NCI-H1092 treated with DMSO at 0.1 percent for 48 hours (cell line): ENCODE data around the gene TBC1D22B.
"Not testable (repeated sequence)": the region's sequence is repeated elsewhere in the genome, so short reads cannot be mapped to it uniquely, and the experiment has no call there.

Source experiments
- DNase-seq: peaks from one replicate; lab custom pipeline; 2025; lab: John Stamatoyannopoulos, UW

TBC1D22B gene

GRCh38 chr6:37321516-37322415 is 64.2 kb downstream of the TBC1D22B start:
- no peak for DNase-seq

GRCh38 chr6:37323580-37323979 is 66.0 kb downstream of the TBC1D22B start:
- DNase-seq, result peak; percentile 67

DNA sequence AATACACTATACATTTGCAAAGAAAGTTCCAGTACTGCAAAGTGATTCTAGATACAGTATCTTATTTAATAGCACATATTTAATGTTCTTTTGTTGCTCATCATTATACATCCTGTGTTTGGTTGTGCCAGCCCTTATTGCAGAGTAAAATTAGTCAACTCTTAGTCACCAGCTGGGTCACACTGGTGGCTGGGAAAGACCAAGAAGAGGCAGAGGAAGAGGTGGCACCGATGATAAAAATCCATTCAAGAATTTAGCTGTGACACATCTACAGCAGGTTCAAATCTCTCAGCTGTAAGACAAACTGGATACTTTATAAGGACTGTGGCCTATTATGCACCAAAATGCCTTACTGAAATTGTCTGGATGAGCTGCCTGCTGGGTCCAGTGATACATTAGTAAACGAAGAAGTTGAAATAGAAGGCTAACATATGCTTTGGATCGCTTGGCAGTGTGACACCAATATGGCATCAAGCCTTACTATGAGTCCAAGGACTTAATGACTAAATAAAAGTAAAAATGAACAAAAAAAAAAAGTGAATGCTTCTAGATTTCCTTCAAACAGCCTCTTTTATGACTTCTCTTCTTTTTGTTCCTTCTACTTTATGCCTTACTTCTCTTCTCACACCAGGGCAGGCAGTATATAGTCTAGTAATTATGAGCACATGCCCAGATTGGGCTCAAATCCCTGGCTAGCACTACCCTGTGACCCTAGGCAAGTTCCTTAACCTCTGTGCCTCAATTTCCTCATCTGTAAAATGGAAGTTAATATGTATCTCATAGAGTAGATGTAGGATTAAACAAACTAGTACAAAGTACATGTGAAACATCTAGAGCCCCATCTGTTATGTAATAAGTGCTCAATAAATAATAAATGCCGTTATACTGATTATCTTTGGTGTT is 66.8 kb downstream of the TBC1D22B start:
- no peak for DNase-seq

DNA sequence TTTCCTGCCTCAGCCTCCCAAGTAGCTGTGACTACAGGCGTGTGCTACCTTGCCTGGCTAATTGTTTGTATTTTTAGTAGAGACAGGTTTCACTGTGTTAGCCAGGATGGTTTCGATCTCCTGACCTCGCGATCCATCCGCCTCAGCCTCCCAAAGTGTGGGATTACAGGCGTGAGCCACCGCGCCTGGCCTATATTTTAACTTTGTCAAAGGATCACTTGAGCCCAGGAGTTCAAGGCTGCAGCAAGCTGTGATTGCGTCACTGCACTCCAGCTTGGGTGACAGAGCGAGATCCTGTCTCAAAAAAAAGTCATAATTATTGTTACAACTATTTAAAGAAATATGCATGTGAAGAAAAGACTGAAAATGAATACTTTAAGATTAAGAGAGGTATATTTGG is 72.8 kb downstream of the TBC1D22B start:
- not testable (repeated sequence) for DNase-seq

- no peak for DNase-seq
Measured at GRCh38 chr6:37331047-37331446, 73.5 kb downstream of the TBC1D22B start.

- no peak for DNase-seq
Measured at GRCh38 chr6:37332894-37333293, 75.3 kb downstream of the TBC1D22B start.

DNA sequence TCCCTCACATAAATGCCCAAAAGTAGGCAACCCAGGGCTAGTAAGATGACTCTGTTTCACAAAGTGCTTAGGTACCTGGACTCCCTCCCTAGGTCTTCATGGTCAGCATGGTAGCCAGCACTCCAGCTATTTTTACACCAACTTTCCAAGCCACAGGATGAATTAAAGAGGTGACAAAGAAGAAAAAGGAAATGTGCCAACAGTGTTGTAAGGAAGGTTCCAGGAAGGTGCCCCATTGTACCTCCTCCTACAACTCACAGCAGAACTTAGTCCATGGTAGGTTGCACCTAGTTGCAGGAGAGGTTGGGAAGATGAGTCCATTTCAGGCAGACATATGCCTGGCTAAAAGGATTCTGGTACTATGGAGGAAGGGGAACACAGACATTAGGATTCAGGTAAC is 76.5 kb downstream of the TBC1D22B start:
- DNase-seq, result no peak

GRCh38 chr6:37338317-37338716 is 80.7 kb downstream of the TBC1D22B start:
- DNase-seq, result not testable (repeated sequence)

GRCh38 chr6:37338745-37339255 is 81.2 kb downstream of the TBC1D22B start:
- no peak for DNase-seq

- no peak for DNase-seq
Measured at GRCh38 chr6:37339741-37340638, 82.4 kb downstream of the TBC1D22B start.

DNA sequence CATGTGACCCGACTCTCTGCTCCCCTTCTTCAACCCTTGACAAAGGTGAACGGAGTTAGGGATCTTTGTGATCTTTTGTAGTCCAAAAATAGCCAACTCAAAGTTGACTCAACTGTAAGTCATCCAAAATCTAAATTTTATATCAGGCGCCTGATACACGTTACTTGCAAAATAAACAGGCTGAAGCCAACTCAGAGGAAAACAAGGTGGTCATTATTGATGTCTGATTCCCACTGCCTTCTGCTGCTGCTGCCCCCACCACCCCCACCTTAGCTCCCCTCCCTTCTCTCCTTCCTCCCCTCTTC is 83.0 kb downstream of the TBC1D22B start:
- no peak for DNase-seq

GRCh38 chr6:37343248-37343647 is 85.7 kb downstream of the TBC1D22B start:
- DNase-seq, result no peak

- no peak for DNase-seq
Measured at GRCh38 chr6:37344308-37344707, 86.7 kb downstream of the TBC1D22B start.

DNA sequence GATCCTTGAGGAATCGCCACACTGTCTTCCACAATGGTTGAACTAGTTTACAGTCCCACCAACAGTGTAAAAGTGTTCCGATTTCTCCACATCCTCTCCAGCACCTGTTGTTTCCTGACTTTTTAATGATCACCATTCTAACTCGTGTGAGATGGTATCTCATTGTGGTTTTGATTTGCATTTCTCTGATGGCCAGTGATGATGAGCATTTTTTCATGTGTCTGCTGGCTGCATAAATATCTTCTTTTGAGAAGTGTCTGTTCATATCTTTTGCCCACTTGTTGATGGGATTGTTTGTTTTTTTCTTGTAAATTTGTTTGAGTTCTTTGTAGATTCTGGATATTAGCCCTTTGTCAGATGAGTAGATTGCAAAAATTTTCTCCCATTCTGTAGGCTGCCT is 88.2 kb downstream of the TBC1D22B start:
- not testable (repeated sequence) for DNase-seq

DNA sequence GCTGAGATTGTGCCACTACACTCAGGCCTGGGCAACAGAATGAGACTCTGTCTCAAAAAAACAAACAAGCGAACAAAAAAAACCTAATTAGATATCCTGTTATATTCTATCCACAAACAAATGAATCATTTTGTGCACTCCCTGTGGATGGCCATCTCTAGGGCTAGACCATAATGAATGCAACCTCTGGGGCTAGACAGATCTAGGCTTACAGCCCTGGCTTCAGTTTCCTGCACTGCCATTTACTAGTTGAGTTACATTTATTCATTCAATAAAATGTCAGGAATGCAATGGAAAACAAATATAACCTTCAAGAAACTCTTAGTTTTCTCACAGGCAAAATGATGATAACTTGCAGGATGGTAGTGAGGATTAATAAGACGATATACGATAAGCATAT is 89.6 kb downstream of the TBC1D22B start:
- DNase-seq, result no peak

DNA sequence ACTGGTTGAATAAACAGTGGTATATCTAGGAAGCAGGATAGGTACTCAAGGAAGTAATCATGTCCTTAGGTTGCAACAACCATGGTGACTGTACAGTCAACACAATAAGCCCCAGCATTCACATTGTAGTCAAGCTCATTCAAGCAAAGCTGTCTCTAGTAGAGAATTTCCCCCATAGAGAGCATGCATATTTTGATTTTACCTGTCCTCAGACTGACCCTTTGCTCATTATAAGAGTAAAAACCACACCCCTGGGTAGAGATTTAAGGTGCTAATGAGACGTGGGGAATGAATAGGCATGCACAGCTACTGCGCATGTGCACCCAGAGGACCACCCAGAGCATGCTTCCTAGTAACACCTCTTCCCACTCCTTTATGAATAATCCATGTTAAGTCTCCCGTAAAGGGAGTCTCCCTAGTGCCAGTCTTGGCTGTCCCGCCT is 90.1 kb downstream of the TBC1D22B start:
- no peak for DNase-seq

DNA sequence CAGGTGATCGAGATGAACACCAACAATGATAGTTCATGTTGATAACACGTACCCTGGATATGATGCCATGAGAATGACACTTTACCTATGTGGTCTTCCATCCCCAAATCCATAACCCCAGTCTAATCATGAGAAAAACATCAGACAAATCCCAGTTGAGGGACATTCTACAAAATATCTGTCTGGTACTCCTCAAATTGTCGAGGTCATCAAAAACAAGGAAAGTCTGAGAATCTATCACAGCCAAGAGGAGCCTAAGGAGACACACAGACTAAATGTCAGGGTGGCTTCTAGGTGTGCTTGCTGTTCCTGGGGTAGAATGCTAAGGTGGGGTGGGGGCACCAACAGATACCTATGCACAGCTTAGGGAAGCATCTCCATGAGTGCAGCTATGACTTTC is 93.5 kb downstream of the TBC1D22B start:
- DNase-seq, result no peak

GRCh38 chr6:37352384-37352783 is 94.8 kb downstream of the TBC1D22B start:
- DNase-seq, result no peak

GRCh38 chr6:37353761-37354525 is 96.4 kb downstream of the TBC1D22B start, which contains the start of gene RNF8:
TSS of gene RNF8 (plus strand) at chr6:37353983. CDS start at chr6:37354165, 182 bp downstream.
- peak; percentile 84 for DNase-seq

GRCh38 chr6:37354526-37355384 is 97.2 kb downstream of the TBC1D22B start:
- no peak for DNase-seq
